GM12865 (cell line): Measurements from ENCODE around the gene MFSD2A.

ENCODE experiments used
- DNase-seq: peaks from one replicate; pipeline ENCODE4 v3.0.0; 2010; ENCODE audit warnings: low read depth
- H3K4me3 ChIP-seq: 2 replicates; pipeline ENCODE4 v1.5.1; 2011; ENCODE audit warnings: mild to moderate bottlenecking, low read depth, low read length, control low read depth
- CTCF ChIP-seq: IDR thresholded peaks from 2 replicates; pipeline ENCODE4 v1.5.1; 2011; ENCODE audit warnings: low read length, control low read depth, low read depth, inconsistent platforms; ENCODE audit not compliant: insufficient read depth; ENCODE audit errors: missing control alignments

MFSD2A gene

DNA sequence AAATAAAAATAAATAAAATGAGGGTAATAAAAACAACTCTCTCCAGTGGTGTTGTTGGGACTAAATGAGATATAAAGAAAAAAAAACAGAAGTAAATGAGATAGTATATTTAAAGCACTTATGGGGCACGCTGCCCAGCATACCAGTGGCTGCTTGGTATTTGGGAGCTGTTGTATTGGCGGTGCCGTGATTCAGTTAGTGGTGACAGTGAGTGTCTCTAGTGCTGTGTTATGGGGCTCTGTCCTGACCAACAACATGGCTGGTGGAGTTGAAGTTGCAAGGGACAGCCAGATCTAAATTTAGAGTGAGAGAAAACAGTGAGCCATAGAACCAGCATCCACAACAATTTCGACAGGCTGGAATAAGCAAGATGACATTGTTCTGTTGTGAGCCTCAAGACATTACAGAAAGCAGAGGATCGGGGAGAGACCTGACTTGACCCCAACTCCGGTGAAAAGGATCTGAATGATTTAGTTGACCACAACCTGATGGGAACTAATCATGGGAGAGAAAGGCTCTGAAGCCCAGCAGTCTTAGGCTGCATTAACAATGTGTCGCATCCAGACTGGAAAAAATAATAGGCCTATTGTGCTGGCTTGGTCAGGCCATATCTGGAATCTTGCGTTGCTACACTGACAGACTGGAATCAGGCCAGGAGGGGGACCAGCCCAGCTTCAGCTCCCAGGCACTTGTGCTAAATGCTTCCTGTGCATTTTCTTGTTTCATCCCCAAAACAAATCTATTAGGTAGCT, 2.4 kb upstream of the MFSD2A start:
- no peak for DNase-seq
- no peak for TF ChIP-seq CTCF
- no peak overlapping the region for H3K4me3 ChIP-seq

GRCh38 chr1:39954324-39954869, 548 bp upstream of the MFSD2A start:
- TF ChIP-seq CTCF = no peak
- DNase-seq = no peak
- peak overlapping the region; percentile 88 for H3K4me3 ChIP-seq

DNA sequence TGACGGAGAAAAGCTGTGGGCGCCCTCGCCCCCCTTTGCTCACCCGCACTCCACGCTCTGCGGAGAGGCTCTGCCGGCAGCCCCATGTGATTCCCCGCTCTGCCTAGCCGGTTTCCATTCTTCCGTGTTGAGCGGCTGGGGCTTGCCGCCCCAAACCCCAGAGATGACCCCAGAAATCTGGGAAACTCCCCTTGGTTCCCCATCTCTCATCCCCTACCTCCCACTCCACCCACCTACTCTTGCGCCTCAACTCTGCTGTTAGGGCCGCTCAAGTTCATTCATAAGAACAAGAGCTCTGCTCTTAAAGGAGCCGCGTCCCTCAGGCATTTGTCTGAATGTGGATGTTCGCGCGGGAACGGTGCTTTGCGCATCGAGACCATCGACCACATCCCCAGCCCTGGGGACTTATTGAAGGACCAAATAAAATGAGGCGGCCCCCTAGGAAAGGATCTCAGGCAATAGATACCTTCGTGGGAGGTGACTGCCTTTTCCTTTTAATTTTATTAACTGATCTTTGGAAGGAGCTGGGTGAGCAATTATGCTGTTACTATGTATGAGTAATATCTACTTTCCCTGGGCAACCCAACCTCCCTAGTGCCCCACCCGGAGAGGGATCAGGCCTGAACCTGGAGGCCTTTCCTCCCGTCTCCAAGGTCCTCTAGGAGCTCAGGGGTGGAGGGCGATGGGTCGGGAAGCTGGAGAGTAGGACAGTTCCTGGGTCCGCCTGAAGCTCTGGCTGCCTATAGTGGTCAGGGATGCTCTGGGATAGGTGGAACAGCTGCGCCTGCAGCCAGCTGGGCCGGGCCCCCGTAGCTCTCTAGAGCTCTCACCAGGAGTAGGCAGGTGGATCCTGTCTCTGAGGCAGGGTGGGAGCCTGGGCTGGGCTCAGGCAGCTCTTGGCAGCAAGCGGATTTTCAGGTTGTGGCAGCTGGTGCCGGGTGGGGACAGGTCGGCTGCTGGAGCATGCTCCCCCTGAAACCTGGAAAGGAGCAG, 898 bp downstream of the MFSD2A start:
- TF ChIP-seq CTCF = no peak
- DNase-seq = peak; percentile 77
- peak overlapping the region; percentile 88 for H3K4me3 ChIP-seq

- H3K4me3 ChIP-seq = 0 out of 2 replicates have a peak overlapping the region, but pooled peaks have one; percentile 7
- DNase-seq = no peak
- no peak for TF ChIP-seq CTCF
These were observed 2.5 kb downstream of the MFSD2A start for GRCh38 chr1:39957299-39958015.

DNA sequence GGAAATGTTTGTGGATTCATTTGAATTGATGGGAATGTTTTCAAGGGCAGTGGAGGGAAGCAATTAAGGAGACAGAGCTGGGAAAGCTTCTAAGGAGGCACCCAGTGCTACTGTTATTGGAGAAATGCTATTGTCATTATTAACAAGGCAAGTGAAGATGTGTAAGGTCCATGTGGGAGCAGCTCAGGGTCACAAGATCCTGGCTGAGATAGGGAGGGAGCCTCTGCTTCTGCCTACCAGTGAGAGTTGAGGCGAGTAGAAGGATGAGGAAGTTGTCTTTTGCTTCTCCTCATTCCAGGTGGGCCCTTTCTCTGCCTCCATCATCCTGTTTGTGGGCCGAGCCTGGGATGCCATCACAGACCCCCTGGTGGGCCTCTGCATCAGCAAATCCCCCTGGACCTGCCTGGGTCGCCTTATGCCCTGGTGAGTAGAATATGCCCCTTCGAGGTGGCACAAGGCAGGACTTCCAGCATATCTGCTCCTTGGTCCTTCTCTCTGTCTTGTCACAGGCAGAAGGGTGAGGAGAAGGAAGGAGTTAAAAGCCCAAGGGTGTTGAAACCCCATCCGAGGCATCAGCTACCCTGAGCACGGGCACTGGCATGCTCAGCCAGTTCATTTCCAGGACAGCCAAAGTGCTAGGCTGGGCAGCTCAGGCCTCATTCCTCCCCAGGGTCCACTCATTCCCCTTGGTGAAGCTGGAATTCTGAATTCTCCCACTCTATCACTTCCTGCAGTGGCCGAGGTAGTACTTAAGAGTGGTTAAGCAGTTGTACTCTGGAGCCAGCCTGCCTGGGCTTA, 3.7 kb downstream of the MFSD2A start:
- H3K4me3 ChIP-seq = no peak overlapping the region
- TF ChIP-seq CTCF = no peak
- no peak for DNase-seq
